ENCODE measurements around the gene FLT4.

The FLT4 gene

DNA sequence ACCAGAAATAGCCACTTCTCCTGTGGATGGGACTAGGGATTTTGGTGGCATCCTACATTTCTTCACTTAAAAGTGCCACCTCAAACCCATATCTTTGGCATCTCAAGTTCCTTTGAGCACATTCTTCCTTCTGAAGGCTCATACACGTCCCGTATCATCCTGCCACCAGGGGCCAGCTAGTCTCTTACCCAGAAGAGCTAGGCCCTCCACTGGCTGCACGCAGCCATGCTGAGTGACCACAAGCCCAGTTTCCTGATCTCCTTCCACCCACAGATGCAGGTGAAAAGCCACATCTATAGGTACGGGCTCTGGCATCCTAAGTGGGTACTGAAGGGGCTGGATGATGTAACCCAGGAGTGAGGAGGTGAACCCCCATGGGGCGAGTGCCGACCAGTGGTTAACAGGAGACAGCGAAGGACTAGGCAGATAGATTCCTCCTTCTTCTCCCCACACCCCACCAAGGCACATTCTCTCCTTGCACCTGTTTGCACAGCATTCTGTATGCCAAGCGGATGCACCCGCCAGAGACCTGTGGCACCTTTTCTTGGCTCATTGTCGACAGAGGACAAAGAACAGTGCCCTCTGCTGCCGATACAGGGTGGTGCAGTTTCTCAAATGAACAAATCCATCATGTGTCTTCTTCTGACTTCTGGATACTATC is 43.7 kb downstream of the FLT4 start:
- FAIRE-seq, result no peak

DNA sequence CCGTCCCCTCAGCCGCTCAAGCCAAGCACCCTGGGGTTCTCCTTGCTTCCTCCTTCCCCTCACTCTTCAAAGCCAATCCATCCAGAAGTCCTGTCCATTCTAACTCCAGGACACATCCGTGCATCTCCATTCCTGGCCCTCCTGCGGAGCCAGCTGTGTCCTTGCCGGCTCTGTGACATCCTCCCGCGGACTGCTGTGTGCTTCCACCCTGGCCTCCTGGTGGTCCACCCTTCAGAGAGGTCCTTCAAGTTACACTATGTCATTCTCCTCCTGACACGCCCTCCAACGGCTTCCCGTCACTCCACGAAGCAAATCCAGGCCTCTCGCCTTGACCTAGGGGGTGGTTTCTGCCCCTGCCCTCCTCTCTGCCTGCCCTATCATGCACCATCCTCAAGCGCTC is 45.1 kb downstream of the FLT4 start:
- no peak for FAIRE-seq

DNA sequence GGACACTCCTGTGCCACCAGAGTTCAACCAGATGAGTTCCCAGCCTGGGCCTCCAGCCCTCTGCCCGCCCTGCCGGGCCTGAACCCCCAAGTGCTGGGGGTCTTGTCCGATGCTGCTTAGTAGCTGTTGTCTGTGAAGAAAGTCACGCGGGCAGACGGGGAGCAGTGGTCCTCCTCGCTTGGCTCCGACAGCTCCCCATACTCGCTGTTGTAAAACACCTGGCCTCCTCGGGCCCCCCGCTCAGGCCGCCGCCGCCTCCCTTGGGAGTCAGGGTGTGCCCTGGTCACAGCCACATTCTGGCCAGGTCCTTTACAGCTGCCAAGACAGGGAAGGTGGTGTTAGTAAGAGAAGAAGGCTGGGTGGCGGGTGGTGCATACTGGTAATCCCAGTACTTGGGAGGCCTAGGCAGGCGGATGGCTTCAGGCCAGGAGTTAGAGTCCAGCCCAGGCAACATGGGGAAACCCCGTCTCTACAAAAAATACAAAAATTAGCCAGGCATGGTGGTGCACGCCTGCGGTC is 46.3 kb downstream of the FLT4 start:
- no peak for FAIRE-seq

DNA sequence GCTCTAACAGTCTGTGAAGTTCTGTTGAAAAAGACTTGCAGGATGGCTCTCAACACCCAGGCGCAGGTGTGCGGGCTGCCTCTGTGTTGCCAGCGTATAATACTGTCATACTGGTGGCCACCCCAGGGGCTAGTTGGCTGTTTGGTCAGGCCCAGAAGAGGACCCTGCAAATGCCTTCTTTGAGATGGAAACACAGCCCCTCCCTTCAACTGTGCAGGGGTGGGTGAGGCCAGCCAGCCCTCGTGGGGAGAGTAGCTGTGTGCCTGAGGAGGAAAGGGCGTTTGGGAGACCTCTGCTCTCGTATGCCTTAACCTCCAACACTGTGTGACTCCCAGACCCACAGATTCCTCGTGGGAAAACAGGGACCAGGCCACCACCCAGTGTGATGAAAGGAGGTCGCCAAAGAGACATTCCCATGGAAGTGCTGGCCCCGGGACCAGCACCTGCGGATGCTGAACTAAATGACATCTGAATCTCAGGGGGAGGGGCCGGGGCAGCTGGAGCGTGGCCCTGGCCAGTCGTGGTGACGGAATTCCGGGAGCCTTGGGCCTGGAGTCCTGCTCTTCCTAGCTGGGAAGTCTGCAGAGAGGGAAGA is 46.8 kb downstream of the FLT4 start:
- no peak for FAIRE-seq

DNA sequence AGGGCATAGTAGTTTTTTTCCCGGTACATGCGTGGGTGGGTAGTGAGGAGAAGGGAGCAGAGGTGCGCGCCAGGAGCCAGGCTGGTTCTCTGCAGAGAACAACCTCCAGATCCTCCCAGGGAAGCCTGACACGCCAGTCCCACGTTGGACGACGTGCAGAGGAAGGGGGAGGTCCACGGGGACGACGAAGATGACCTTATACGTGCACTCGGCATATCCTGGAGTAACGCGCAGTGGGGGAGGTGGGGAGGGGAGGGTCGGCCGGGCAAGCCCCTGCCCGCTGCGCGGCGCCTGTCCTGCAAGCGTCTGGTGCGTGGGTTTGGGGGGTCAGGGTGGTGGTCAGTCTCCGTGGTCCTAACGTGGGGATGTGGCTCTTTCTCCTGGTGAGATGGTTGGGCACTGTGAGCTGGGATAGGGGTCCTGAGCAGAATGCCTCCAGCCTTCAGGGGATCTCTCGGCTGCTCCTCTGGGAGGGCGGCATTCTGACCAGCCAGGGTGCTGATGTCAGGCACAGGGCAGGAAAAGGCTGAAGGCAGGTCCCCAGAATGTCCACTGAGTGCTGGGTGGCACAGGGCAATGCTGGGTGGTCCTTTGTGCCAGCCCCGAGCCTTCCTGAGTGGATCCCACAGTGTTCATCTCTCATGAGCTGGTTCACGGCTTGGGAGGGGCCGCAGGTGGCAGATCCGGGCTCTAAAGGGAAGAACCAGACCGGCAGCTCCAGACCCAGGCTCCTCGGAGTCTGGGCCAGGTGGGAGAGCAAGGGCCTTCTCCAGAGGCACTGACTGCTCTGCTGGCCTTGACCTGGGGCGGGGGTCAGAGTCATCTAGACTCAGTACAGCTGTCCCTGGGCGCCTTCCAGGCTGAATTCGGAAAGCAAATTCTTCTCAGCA is 47.6 kb downstream of the FLT4 start:
- FAIRE-seq, result no peak

DNA sequence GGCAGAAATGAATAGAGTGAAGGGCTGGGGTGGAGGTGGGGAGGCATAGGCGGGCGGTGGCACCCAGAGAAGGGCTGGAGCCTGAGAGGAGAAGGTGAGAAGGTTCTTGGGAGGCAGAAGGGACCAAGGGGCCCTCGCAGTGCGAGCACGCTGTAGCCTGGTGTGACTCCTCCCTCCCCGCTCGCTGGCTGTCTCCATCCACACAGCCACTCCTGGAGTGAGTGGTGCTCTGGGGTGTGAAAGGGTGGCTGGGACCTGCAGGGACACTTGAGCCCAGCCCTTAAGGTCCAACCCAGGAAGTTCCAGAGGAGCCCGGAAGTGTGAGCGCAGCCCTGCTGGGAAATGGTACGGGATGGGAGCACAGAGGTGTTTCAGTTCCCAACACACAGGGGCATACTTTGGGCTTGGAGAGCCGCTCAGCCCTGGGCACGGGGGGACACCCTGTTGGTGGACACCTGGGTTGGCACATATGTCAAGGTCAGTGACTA is 48.8 kb downstream of the FLT4 start:
- FAIRE-seq, result no peak

DNA sequence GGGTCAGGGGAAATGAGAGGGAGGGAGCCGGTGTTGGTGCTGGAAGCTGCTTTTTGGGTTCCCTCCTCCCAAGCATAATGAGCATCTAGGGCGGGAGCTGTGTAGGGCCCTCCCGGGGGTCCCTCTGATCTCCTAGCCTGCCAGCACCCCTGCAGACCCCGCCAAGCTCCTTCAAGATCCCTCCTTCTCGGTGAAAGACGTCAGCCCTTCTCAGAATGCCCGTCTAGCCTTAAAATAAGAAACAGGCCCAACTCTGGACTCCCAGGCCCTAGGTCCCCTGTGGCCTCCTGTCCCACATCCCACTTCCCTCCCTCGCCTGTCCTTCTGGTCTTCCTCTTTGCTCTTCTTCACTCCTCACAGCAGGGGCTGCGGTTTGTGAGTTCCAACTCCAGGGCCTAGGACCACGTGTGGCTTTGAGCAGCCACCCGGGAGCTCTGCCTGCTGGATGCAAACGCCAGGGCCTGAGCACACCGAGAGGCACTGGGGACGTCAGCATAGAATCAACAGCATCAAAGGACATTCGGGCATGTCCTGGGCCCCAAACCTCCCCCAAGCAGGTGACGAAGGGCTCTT is 49.3 kb downstream of the FLT4 start:
- FAIRE-seq, result no peak

DNA sequence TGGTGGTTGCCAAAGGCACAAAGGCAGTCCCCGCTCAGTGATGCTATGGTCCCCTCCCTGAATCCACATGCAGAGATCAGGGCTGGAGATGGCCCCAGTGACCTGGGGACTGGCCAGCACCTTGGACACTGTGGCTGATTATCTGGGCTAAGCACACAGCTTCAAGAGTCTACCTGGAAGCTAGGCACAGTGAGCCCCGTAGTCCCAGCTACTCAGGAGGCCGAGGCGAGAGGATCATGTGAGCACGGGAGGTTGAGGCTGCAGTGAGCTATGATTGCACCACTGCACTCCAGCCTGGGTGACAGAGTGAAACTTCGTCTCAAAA is 49.8 kb downstream of the FLT4 start:
- FAIRE-seq, result no peak

DNA sequence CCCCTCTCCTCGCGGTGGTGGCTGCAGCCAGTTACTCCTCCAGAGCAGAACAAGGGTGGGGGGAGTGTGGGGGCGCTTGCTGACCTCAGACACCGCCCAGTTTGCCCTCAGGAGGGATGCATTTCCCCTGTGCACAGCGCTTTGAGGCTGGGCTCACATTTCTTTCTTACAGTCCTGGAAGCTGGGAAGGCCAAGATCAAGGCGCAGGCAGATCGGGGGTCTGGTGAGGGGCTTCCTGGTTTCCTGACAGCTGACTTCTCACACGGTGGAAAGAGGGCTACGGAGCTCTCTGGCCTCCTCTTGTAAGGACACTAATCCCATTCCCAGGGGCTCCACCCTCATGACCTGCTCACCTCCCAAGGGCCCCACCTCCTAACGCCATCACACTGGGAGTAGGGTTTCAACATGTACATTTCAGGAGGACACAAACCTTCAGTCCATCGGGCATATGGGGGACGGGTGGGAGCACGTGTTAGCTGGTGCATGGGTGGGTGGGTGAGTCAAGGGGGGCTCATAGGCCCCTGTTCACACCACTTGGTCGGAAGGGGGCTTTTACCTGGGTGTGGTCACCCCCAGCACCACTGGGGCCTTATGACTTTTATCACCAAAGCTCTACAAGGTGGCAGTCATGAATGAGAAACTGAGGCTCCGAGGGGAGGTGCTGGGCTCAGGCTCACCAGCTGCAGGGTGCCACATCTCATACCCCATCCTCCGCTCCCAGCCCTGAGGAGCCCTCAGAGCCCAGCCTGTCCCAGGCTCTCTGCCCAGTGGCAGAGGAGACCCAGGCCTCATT is 50.4 kb downstream of the FLT4 start:
- FAIRE-seq, result no peak

DNA sequence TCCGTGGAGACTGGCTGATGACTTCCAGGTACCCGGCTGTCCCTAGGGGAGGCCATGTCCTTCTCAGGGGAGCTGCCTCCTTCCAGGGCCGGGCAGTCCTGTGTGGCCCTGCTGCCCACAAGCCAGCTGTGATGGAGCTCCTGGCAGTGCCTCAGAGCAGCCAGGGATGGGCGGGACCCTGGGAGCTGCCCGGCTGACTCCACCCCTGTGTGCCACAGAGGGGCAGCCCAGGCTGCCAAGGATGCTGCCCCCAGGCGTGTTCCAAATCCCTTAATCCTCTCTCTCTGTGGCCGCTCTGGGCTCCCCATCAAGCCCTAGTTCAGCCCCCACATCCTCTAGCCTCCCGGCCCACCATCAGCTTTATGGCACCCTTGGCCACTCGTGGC is 51.1 kb downstream of the FLT4 start:
- no peak for FAIRE-seq

DNA sequence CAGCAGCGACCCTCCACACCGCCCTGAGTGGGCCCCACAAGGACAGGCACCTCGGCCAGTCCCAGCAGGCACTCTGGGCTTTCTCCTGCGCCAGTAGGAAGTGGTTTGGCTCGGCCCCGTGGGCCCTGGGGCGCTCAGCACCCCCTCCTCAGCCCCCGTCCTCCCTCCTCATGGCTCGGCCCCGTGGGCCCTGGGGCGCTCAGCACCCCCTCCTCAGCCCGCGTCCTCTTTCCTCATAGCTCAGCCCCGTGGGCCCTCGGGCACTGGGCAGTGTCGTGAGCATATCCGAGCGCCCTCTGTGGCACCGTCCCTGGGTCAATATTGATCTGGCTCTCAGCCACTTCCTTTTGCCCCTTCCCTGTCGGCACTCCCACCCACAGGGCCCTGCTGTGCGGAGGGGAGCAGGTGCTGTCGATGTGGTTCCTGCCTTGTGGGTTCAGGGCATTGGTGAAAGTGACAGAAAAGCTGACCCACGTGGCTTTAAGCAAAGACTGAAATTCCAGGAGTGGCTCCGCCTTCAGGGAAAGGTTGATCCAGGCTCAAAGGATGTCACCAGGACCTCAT is 52.6 kb downstream of the FLT4 start:
- FAIRE-seq, result no peak

DNA sequence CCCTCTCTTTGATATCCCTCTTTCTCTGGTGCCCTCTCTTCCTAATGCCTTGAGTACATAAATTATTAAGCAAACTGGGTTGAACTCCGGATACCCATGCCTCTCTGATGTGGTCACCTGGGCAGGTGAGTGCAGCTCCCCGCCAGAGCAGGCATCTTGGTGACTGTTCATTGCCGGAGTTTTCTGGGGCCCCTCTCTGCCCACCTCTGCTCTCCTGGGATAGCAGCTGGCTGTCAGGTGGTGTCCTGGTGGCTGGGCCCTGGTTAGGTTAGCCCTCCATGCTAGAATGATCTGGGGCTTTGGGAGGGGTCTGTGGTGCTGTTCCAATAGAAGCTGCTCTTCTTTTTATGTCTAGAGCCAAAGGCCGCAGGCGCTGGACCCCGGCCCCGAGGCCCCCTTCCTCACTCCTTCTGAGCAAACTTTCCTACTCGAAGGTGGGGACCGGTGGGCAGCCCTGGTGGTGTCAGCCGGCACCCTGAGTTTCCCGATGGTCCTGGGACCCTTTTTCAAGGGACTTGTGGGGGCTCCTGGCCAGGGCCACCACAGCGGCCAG is 53.2 kb downstream of the FLT4 start:
- no peak for FAIRE-seq

DNA sequence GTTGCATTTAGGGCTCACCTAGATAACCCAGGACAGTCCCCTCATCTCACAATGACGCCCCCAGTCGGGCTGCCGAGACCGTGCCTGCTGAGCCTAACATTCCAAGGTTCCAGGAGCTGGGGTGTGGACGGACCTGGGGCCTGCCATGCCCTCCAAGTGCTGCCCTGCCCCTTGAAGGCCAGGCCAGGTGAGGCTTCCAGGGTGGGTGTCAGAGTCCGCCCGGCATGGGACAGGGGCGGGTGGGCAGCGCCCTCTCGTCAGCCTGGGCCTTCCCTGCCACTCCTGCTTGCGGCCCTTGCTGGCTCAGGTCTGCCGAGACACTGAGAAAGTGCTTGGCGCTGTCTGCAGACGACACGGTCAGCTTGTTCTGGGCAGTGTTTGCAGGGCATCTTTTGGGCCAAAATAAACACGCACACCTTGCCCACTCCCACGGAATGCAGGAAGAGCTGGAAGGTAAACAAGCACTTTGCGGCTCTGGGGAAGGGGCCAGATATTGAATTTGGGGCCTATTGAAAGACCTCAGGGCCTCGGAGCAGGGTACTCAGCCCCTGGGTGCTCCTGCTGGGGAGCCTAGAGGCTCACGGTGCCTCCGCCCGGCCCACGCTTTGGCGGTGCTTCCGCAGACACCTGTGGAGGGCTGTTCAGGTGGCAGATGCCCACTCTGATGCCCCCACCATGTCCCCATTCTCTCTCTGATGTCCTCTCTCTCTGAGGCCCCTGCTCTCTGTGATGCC is 53.9 kb downstream of the FLT4 start:
- no peak for FAIRE-seq

DNA sequence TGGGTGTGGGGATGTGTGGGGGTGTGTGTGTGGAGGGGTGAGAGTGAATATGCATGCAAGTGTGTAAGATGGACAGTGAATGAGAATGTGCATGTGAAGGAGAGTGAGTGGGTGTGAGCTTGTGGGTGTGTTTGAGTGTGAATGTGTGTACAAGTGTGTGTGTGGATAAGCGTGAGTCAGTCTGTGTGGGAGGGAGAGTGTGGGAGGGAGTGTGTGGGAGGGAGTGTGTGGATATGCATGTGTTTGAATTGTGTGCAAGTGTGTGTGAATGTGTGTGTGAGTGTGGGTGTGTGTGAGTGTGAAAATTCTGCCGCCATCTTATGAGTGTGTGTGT is 54.4 kb downstream of the FLT4 start:
- no peak for FAIRE-seq

DNA sequence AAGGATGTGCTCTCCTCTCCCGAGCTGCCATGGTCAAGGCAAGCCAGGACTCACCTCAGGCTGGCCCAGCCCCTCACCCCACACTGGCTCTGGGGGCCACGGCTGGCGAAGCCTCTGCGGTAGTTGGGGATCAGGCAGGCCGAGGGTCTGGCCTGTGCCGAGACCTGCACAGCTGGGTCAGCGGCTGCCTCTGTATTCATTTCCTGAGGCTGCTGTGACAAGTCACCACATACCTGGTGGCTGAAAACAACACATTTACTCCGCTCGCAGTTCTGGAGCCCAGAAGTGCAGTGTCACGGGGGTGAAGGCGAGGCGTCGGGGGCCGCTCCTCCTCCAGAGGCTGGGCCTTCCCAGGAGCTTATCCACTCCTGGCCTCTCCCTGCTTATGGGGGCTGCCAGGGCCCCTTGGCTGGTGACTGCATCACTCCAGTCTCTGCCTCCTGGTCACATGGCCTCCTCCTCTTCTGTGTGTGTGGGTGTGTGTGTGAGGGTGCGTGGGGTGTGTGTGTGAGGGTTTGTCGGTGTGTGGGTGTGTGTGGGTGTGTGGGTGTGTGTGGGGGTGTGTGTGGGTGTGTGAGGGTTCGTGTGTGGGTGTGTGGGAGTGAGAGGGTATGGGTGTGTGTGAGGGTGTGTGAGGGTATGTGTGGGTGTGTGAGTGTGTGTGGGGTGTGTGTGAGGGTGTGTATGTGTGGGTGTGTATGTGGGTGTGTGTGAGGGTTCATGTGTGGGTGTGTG is 54.9 kb downstream of the FLT4 start:
- FAIRE-seq, result no peak

DNA sequence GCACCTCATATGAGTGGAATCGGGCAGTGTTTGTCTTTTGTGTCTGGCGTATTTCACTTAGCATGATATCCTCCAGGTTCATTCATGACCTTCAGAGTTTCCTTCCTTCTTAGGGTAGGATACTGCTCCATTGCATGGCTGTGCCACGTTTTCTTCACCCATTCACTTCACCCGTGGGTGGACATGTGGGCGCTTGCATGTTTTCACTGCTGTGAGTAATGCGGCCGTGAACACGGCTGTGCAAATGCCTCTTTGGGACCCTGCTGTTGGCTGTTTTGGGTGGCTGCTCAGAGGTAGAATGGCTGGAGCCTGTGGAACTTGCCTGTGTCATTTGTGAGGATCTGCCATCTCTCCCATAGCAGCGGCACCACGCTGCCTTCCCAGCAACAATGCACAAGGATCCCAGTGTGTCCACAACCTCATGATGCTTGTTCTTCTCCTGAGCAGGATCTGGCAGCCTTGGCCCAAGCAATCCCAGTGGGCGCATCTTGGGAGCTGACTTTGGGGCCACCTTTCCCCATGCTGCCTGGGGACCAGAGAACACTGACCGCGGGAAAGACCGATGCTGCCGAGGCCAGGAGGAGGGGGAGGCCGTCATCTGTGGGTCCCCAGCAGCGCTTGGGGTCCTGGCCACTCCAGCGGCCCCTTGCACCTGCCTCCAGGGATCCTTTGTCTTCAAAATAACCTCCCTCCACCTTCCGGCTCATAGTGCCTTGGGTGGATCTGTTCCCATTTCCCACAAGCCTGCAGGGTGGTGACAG is 55.8 kb downstream of the FLT4 start:
- no peak for FAIRE-seq

DNA sequence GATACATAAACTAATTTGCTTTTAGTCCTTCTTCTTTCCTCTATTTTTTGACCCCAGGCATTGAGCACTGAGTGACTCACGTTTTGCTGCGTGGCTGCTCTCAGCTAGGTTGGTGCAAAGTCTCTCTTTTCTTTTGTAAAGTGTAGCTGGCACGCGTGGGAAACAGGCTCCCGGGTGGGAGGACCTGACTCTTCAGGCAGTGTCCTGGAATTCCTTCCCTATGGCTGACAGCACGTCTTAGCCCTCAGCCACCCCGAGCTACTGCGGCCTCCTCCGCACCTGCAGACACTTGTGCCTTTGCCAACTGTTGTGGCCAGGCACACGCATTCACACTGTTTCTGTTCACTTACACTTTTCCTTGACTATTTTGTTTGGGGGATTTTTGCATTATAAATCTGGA is 57.2 kb downstream of the FLT4 start:
- no peak for FAIRE-seq

DNA sequence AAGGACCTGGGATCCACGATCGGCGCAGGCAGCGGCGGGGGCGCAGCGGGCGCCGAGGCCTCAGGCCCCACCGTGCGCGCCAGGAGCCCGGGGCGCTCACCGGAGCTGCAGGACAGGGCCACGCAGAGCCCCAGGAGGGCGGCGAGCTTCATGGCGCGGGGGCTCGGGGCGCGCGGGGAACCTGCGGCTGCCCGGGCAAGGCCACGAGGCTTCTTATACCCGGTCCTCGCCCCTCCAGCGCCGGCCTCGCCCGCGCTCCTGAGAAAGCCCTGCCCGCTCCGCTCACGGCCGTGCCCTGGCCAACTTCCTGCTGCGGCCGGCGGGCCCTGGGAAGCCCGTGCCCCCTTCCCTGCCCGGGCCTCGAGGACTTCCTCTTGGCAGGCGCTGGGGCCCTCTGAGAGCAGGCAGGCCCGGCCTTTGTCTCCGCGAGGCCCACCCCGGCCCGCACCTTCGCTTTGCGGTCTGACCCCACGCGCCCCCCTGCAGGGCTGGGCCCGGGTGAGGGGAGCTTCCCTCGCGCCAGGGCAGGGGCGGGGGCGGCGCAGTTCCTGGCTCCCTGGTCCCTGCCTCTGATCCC is 58.0 kb downstream of the FLT4 start, which contains the start of gene SCGB3A1:
Gene SCGB3A1 (minus strand): TSS at position 189 of the 577 bp plus-strand sequence. CDS start 37 bp downstream, at position 152.
- no peak for FAIRE-seq

Measured in colon (tissue), 2 donors.